ENCODE results near the gene PEG3. TPM values are rescaled to one million over a fixed set of nuclear protein-coding genes. Genes with fewer than 3 reads are reported as not detected.
"Not testable (repeated sequence)": the region's sequence is repeated elsewhere in the genome, so short reads cannot be mapped to it uniquely, and the experiment has no call there.

The PEG3 gene
- 1.4 TPM for total RNA-seq

DNA sequence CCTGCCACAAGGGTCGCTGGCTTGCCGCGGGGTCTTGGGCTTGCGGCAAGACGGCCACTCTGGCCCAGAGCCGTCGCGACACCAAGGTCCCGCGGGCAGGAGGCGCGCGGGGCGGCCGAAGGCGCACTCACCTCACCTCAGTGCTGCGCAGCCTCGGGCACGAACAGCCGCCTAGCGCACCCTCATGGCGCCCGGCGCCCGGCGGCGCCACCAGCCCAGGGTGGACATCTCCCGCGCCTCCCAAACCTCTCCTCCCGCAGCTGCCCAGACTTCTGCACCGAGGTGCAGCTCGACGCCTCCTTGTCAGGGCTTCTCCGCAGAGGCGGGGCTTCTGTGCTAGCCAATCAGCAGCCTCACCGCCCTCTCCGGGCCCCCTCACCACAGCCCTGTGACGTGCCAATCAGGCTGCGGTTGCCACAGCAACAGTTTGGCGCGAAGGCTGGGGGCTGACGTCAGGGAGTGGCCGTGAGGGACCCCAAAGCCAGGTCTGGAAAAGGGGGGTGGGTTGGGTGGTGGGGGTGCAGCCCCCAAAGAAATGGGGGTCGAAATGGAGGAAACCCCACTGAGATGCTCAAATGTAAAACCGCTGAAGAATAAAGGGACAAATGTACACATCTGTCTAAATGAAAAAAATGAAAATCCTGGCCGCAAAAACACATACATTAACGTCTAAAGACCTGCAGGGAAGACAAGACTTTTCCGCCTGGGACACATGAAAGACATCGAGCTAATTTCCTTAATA is at the start of gene PEG3, which contains the start of gene ZIM2:
Gene PEG3, minus strand, starts transcription at position 276 of the 742 bp plus-strand sequence. CDS start 16,071 bp downstream, outside the sequence.
Gene ZIM2, minus strand, starts transcription at position 276 of the 742 bp plus-strand sequence. CDS start 16,449 bp downstream, outside the sequence.
- no peak for ATAC-seq

GRCh38 chr19:56885173-56885985 is 44.9 kb upstream of the PEG3 start:
- ATAC-seq: no peak

DNA sequence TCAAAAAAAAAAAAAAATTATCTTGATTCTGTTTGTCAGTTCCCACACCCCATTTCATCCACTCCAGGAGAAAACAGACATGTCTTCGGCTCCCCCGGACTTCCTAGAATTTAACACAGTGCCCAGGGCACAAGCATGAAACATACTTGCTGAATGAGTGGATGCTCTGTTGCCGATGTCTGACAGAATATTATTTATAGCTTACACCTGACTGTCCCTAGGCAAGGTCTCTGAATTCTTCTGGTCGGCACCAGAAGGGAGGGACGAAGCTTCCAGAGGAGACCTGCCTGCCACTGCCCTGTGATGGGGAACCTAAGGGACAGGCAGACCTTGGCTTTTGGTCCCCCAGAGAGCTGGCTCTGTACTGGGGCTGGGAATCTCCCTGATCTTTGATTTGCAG is 43.9 kb upstream of the PEG3 start:
- no peak for ATAC-seq

GRCh38 chr19:56880592-56881190 is 40.2 kb upstream of the PEG3 start:
- no peak for ATAC-seq

- no peak for ATAC-seq
Observed at GRCh38 chr19:56877069-56877715, 36.7 kb upstream of the PEG3 start.

GRCh38 chr19:56875717-56876116 is 35.2 kb upstream of the PEG3 start:
- ATAC-seq: no peak

DNA sequence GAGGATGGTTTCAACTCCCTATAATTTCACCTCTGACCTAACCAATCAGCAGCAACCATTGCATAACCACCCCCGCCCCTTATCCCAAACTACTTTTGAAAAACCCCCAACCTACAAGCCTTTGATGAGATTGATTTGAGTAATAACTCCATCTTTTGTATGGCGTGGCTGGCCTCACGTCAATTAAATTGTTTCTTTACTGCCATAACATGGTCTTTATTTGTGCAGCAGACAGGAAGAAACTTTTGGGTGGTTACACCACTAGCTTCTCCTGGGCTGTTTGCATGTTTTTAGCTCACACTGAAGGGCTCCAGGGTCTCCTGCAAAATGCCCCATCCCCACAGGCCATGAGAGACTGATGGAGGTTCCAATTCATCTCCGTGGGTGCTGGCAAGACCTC is 34.0 kb upstream of the PEG3 start:
- ATAC-seq: no peak

DNA sequence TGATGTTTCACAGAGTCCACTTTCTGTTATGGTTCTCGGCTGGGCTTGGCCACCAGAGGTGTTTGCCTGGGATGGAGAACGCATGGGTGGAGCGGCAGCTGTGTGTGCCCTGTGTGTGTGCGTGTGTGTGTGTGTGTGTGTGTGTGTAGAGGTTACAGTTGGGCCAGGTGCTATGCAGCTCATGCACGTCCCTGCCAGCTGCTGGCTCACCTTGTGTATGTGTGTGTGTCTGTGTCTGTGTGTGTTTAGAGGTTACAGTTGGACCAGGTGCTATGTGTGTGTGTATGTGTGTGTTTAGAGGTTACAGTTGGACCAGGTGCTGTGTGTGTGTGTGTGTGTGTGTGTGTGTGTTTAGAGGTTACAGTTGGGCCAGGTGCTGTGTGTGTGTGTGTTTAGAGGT is 33.0 kb upstream of the PEG3 start:
- no peak for ATAC-seq

DNA sequence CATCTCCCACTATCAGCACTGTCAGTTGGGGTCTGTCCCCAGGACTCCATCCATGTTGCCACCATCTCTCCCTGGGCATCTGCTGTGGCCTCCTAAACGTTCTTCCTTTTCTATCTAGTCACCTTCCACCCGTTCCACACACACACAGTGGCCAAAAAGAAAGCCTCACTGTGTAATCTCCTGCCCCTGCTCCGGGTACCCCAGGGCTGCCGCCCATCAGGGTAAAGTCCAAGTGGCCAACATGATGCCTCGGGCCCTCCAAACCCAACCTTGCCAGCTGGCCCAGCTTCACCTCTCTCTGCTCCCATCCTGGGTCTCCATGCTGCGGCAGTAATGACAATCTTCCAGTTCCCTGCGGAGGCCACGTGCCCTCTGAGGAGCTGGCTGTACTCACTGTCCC is 29.4 kb upstream of the PEG3 start:
- ATAC-seq: no peak

DNA sequence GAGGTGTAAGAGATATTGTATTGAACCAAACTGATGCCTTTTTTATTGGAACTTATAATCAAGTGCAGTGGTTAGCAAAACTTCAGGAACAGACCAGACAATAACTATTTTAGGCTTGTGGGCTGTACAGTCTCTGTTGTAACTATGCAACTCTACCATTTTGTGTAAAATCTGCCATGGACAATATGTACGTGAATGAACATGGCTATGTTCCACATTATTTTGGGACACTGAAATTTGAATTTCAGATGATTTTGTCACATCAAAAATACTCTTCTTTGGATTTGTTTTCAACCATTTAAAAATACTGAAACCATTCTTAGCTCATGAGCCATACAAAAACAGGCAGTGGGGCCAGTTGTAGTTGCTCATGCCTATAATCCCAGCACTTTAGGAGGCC is 27.9 kb upstream of the PEG3 start:
- no peak for ATAC-seq

DNA sequence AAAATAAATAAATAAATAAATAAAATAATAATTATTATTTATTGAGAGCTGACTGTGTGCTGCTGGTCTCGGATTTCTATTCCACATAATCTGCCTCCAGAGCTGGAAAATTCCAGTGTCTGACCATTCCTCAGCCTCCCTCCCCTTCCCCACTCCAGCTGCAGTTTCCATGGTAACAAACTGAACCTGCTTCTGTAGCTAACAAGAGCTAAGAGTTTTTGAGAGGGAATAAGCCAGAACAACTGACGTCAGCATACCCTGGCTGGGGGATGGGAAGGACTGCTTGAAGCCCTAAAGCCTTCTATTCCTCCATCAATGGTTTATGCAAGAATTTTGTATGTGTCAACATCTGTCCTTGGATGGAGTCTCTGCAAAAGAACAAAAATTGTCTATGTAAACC is 26.0 kb upstream of the PEG3 start:
- no peak for ATAC-seq

DNA sequence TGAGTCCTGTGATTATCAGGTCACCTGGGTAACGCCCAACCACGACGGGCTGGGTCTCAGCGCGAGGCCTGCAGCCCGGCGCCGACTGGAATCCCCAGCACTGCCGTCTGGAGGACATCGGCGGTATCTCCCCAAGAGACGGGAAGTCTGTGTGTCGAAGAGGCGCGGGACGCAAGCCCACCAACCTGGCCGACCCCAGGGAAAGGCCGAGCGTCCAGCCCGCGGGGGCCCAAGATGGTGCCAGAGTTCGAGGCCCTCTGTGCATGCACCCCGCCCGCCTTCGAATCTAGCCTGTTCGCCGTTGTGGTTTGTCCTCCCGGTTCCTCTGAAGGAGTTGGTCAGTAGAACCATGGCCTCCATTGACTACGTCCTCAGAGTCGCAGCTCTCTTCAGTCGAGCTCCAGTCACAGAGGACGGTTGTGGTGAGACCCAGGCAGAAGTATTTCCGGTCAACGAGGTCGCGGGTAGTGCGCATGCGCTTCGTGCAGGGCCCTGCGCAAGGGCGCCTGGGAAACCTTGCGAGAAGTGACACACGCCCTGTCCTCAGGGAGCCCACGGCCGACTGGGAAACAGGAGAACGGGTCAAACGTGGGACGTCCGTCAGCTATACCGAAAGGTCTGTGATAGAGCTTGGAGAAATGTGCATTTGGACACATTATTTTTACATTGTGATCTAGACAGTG is 24.1 kb upstream of the PEG3 start:
- ATAC-seq: no peak

GRCh38 chr19:56862741-56863140 is 22.2 kb upstream of the PEG3 start:
- no peak for ATAC-seq

DNA sequence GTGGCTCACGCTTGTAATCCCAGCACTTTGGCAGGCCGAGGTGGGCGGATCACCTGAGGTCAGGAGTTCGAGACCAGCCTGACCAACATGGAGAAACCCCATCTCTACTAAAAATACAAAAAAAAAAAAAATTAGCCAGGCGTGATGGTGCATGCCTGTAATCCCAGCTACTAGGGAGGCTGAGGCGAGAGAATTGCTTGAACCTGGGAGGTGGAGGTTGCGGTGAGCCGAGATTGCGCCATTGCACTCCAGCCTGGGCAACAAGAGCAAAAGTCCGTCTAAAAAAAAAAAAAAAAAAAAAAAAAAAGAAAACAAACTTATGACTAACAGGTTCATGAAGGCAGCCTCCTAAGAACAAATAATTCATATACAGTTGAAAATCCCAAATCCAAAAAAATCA is 19.9 kb upstream of the PEG3 start:
- ATAC-seq: not testable (repeated sequence)

- no peak for ATAC-seq
Observed at GRCh38 chr19:56858026-56858425, 17.5 kb upstream of the PEG3 start.

DNA sequence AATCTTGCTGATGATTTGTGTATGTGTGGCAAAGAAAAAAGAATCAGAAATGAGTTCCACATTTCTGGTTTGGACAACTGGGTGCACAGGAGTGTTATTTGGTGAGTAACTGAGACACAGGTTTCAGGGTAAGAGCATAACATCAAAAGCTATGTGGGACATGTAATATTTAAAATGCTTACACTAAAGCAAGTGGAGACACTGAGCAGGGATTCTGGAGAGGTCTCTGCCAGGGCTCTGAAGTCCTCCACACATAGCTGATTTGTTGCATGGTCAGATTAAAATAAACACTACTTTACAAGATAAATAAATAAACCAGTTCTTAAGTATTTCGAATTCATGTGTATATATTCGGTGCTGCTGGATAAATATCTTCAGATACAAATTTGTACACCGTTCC is 16.3 kb upstream of the PEG3 start:
- no peak for ATAC-seq

- not testable (repeated sequence) for ATAC-seq
Observed at GRCh38 chr19:56852361-56852760, 11.8 kb upstream of the PEG3 start.

DNA sequence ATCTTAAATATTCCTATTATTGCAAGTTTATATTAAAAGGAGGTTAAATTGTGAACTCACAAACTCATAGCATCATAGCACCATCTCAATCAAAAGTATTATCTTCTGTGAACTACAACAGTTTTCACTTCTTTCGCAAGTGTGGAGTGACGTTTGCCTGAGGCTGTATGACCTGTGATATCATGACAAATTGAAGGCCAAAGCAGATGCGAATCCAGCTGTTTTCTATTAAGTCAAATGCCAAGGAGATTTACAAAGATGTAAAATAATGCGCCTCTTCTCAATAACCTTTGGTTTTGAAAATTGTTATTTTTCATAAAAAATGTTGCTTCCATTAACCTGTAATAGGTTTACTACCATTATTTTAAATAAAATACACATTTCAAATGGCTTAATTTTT is 7.6 kb upstream of the PEG3 start:
- ATAC-seq: no peak

GRCh38 chr19:56842412-56842811 is 1.9 kb upstream of the PEG3 start:
- ATAC-seq: no peak

- no peak for ATAC-seq
Observed at GRCh38 chr19:56841193-56841543, 642 bp upstream of the PEG3 start.

GRCh38 chr19:56839652-56840450 is 675 bp downstream of the PEG3 start:
- peak; percentile 60 for ATAC-seq

Data from esophagus mucosa (tissue), 1 donor.